ENCODE measurements around the gene HYAL3. TPM values are rescaled to one million over a fixed set of nuclear protein-coding genes. Genes with fewer than 3 reads are reported as not detected.

HYAL3 gene
- total and polyA plus RNA-seq, 8 donors = 1.3 to 7.9 (median 4.4) TPM; not detected in 2

- Histone ChIP-seq H3K27me3 (no peaks in the 10 kb centered on the region), H3K4me1 (peaks cover 36 to 60% (median 54%) of the 10 kb centered on the region in 4 donors), H3K9me3 (no peaks in the 10 kb centered on the region), H3K27ac (peak overlapping the region; percentile 89 to 99 (median 97)), H3K4me3 (peak overlapping the region; percentile 86 to 99 (median 96)), H3K36me3 (peaks cover 29 to 39% (median 31%) of the 10 kb centered on the region in 4 donors)
- no peak for DNase-seq
- WGBS, 5 donors = 56 to 78% (median 74%) methylated on average over 5 to 12 of the region's 12 CpGs
- TF ChIP-seq CTCF (IDR thresholded peaks at IDR 0.05) (no peak), EP300 (IDR thresholded peaks at IDR 0.05) (no peak), POLR2A (IDR thresholded peaks at IDR 0.05) (no peak), POLR2AphosphoS5 (IDR thresholded peaks at IDR 0.05) (no peak)
- intact Hi-C loops (cut with DNase I; ENCODE audit: low total_unique reads) = no loop called here
Observed at GRCh38 chr3:50293079-50293801, 6.0 kb downstream of the HYAL3 start.

GRCh38 chr3:50292159-50293078 lies 6.8 kb downstream of the HYAL3 start, which contains the start of gene IFRD2:
Gene IFRD2, minus strand, starts transcription at chr3:50292429. Its CDS starts 155 bp downstream, at chr3:50292274.
- H3K27ac ChIP-seq = peak within 1 kb of the TSS; percentile 95 to 99 (median 97)

DNA sequence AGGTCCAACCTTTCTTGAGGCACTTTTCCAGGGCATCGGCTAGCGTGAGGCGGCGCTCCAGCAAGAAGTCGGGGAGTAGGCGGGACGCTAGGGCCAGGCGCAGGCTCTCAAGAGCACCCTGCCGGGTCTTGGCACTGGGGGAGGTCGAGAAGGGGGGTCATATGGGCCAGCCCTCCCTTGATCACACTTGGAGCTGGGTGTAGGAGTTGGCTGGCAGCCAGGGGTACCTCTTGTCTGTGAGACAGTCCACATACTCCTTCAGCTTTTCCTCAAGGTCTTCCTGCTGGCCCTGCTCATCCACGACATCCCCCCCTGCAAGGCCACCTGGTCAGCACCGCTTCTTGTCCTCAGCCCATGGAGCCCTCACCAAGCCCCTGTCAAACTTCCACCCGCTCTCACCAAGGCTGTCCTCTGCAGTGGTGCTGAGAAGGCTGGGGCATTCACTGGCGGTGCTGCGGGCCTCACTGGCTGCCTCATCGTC lies 9.0 kb downstream of the HYAL3 start:
- Histone ChIP-seq H3K27ac (peak overlapping the region; percentile 95 to 99 (median 97)), H3K36me3 (peaks cover 34 to 45% (median 44%) of the 10 kb centered on the region in 4 donors)

More at GRCh38 chr3:50292159-50293078, 6.8 kb downstream of the HYAL3 start, which contains the start of gene IFRD2:
- Histone ChIP-seq H3K27me3 (no peaks in the 10 kb centered on the region), H3K9me3 (no peaks in the 10 kb centered on the region), H3K36me3 (peaks cover 37 to 45% (median 39%) of the 10 kb centered on the region in 4 donors), H3K4me1 (peaks cover 30 to 52% (median 47%) of the 10 kb centered on the region in 4 donors), H3K4me3 (peak within 1 kb of the TSS; percentile 86 to 99 (median 96))
- 0 to 1% (median 1%) methylated on average over 28 to 67 of the region's 67 CpGs for WGBS, 5 donors
- intact Hi-C loops (cut with DNase I; ENCODE audit: low total_unique reads) = no loop called here
- DNase-seq = peak; percentile 98 to 99
- TF ChIP-seq CTCF (IDR thresholded peaks at IDR 0.05) (no peak), EP300 (IDR thresholded peaks at IDR 0.05) (no peak), POLR2AphosphoS5 (IDR thresholded peaks at IDR 0.05) (peak; percentile 85 to 98 (median 93)), POLR2A (IDR thresholded peaks at IDR 0.05) (no peak)

More for the DNA sequence above, 9.0 kb downstream of the HYAL3 start:
- Histone ChIP-seq H3K4me3 (peak overlapping the region in 2 of 4 donors; percentile 8 to 99), H3K4me1 (peaks cover 30 to 48% (median 43%) of the 10 kb centered on the region in 4 donors), H3K27me3 (no peaks in the 10 kb centered on the region), H3K9me3 (no peaks in the 10 kb centered on the region)
- TF ChIP-seq POLR2AphosphoS5 (IDR thresholded peaks at IDR 0.05) (no peak), CTCF (IDR thresholded peaks at IDR 0.05) (no peak), POLR2A (IDR thresholded peaks at IDR 0.05) (no peak), EP300 (IDR thresholded peaks at IDR 0.05) (no peak)
- 44 to 77% (median 73%) methylated on average over 15 to 16 of the region's 16 CpGs for WGBS, 5 donors
- peak; percentile 26 to 57 for DNase-seq
- intact Hi-C loops (cut with DNase I; ENCODE audit: low total_unique reads) = no loop called here
